Stimulated activated naive CD4-positive, alpha-beta T cell (primary cell): ENCODE results near the gene GABRQ.
"Not testable (repeated sequence)": the region's sequence is repeated elsewhere in the genome, so short reads cannot be mapped to it uniquely, and the experiment has no call there.

Experiments used
- DNase-seq, 6 experiments: peaks; one replicate each; lab custom pipeline; 2025; lab: John Stamatoyannopoulos, UW

GABRQ gene

DNA sequence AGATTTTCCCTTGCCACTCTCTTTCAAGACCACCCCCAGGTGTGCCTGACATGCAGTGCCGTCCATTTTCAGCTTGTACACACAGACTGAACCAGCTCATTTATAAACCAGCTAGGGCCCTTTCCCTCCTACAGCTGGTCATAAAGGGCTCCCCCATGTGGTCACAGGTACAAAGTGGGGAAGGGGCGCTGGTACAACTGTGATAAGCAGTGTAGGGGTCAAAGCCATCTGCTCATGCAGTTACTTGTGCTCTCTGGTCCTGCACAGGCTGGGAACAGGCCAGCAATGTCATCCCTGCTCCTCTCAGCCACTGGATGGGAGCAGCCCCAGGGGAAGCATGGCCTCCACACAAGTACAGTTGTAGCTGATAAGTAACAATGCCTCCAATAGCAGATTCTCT lies 20.6 kb downstream of the GABRQ start:
- no peak for DNase-seq

DNA sequence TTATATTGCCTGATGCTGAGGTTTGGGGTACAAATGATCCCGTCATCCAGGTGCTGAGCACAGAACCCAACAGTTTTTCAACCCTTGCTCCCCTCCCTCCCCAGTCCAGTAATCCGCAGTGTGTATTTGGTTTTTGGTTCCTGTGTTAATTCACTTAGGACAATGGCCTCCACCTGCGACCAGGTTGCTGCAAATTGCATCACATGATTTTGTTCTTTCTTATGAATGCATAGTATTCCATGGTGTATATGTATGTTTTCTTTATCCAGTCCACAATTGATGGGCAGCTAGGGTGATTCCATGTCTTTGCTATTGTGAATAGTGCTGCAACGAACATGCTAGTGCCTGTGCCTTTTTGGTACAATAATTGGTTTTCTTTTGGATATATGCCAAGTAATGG lies 25.4 kb downstream of the GABRQ start:
- no peak for DNase-seq

DNA sequence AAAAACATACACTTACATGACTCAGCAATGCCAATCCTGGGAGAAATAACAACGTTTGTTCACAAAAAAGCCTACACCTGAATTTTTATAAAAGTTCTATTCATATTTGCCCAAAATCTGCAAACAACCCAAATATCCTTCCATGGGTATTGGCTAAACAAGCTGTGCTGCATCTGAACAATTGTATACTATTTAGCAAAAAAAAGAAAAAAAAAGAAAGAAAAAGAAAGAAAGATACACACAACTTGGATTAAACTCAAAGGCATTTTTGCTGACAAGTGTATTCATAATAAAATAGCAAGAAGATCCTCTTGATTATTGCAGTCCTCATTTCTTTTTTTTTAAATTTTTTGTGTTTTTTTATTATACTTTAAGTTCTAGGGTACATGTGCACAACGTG lies 36.4 kb downstream of the GABRQ start:
- no peak for DNase-seq

DNA sequence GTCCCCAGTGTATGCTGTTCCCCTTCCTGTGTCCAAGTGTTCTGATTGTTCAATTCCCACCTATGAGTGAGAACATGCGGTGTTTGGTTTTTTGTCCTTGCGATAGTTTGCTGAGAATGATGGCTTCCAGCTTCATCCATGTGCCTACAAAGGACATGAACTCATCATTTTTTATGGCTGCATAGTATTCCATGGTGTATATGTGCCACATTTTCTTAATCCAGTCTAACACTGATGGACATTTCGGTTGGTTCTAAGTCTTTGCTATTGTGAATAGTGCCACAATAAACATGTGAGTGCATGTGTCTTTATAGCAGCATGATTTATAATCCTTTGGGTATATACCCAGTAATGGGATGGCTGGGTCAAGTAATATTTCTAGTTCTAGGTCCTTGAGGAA lies 37.0 kb downstream of the GABRQ start:
- DNase-seq: not testable (repeated sequence)

DNA sequence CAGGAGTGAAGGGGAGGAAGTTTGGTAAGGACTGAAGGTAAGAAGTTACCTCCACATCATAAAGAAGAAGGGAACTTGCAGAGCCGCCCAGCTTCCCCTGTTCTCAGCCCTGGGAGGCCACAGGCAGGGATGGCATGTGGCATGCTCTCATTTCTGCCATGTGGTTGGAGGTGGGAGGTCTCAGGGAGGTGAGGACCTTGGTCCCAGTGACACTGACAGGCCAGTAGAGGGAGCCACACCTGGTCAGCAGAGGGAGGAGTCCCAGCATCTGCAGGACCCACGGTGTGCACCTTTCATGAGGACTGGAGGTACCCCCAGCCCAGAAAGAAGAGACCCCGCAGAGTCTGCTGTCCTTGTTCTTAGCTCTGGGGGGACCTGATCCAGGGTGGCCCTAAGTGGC lies 43.3 kb downstream of the GABRQ start:
- not testable (repeated sequence) for DNase-seq

DNA sequence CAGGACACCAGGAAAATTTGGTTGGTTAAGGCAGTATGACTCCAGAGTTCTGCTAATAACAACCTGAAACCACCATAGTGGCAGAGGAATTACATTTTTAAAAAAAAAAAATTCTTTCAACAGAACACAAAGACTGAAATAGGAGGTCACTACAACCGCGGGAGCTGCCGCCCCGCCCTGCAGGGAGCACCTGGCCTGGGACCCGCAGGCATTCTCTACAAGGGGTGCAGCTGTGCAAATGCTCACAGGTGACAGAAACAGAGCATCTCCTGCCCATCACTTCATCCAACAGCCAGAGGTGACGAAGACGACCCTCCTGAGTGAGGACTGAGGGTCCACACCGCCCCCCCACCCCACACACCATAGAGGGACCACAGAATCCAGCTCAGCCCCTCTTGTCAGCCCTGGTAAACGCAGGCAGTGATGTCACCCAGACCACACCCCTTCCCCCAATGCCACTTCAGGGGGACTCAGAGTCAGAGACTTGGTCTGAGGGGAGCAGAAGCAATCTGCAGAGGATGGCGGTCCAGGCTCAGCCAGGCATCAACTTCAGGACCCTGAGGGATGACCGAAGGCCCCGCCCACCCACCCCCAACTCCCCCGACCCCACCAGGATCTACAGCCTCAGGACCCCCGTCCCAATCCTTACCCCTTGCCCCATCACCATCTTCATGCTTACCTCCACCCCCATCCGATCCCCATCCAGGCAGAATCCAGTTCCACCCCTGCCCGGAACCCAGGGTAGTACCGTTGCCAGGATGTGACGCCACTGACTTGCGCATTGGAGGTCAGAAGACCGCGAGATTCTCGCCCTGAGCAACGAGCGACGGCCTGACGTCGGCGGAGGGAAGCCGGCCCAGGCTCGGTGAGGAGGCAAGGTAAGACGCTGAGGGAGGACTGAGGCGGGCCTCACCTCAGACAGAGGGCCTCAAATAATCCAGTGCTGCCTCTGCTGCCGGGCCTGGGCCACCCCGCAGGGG lies 60.5 kb downstream of the GABRQ start, which contains the start of gene MAGEA3:
Gene MAGEA3, plus strand, starts transcription at position 843 of the 980 bp plus-strand sequence. CDS start 2,039 bp downstream, outside the sequence.
- not testable (repeated sequence) for DNase-seq

DNA sequence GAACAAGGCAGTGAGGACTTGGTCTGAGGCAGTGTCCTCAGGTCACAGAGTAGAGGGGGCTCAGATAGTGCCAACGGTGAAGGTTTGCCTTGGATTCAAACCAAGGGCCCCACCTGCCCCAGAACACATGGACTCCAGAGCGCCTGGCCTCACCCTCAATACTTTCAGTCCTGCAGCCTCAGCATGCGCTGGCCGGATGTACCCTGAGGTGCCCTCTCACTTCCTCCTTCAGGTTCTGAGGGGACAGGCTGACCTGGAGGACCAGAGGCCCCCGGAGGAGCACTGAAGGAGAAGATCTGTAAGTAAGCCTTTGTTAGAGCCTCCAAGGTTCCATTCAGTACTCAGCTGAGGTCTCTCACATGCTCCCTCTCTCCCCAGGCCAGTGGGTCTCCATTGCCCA lies 62.7 kb downstream of the GABRQ start:
- DNase-seq: not testable (repeated sequence)

DNA sequence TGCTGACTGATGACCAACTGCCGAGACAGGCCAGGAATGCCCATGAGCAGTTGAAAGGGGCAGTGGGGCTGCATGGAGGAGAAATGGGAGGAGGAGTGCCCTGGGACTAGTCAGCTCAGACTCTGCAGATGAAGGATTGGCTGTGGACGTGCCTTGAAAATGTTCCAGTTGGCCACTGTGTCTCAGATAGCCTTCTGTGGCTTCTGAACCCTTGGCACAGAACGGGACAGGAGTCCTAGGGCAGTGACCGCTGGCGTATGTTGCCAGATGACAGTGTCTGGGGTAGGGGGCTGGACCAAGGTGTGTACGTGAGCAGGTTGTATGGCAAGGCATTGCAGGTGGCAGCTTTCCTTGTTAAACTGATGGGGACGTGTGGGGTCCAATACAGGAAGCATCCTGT lies 68.8 kb downstream of the GABRQ start:
- DNase-seq: not testable (repeated sequence)
